DND-41 (cell line): ENCODE data around the gene SEPHS1.
"Not testable (repeated sequence)": the region's sequence is repeated elsewhere in the genome, so short reads cannot be mapped to it uniquely, and the experiment has no call there.

Experiments
- CTCF ChIP-seq: IDR thresholded peaks from 2 replicates; pipeline ENCODE4 v1.5.1; 2012; ENCODE audit warnings: borderline replicate concordance, low read length, moderate library complexity, mild to moderate bottlenecking; ENCODE audit not compliant: poor library complexity, severe bottlenecking; ENCODE audit errors: extremely low read depth
- EZH2 ChIP-seq: IDR thresholded peaks from 3 replicates; pipeline ENCODE4 v1.6.1; 2012; ENCODE audit warnings: borderline replicate concordance, low read depth, mild to moderate bottlenecking, moderate library complexity, low read length, inconsistent platforms; ENCODE audit not compliant: severe bottlenecking

GRCh38 chr10:13379061-13379460 lies 31.0 kb upstream of the SEPHS1 start:
- TF ChIP-seq CTCF, EZH2: not testable (repeated sequence)
